Skeletal muscle satellite cell (primary cell): ENCODE results near the gene KRTDAP.

Experiments used
- H3K27me3 ChIP-seq: 2 replicates; pipeline ENCODE4 v1.7.0; 2013; ENCODE audit warnings: low read length; ENCODE audit not compliant: control insufficient read depth, insufficient read depth
- H3K36me3 ChIP-seq: 2 replicates; pipeline ENCODE4 v1.7.0; 2013; ENCODE audit warnings: mild to moderate bottlenecking, control low read depth, low read length; ENCODE audit not compliant: insufficient read depth
- H3K4me1 ChIP-seq: 2 replicates; pipeline ENCODE4 v1.7.0; 2013; ENCODE audit warnings: low read length; ENCODE audit not compliant: control insufficient read depth, insufficient read depth
- H3K4me2 ChIP-seq: 2 replicates; pipeline ENCODE4 v1.7.0; 2013; ENCODE audit warnings: mild to moderate bottlenecking, low read length
- H3K4me3 ChIP-seq: 2 replicates; pipeline ENCODE4 v1.7.0; 2013; ENCODE audit warnings: low read length
- H3K9ac ChIP-seq: 2 replicates; pipeline ENCODE4 v1.7.0; 2013; ENCODE audit warnings: mild to moderate bottlenecking, low read depth, low read length, moderate library complexity
- H3K9me3 ChIP-seq: replicated peaks from 2 replicates; pipeline ENCODE4 v1.7.0; 2013; ENCODE audit warnings: mild to moderate bottlenecking, control low read depth, low read length

The KRTDAP gene

GRCh38 chr19:35498220-35498619 is 8.0 kb upstream of the KRTDAP start:
- Histone ChIP-seq H3K27me3 (peaks cover 50% of the 10 kb centered on the region), H3K36me3 (no peaks in the 10 kb centered on the region), H3K9ac (no peak overlapping the region), H3K4me2 (no peak overlapping the region), H3K4me1 (no peaks in the 10 kb centered on the region), H3K4me3 (no peak overlapping the region), H3K9me3 (no peaks in the 10 kb centered on the region)

- Histone ChIP-seq H3K36me3 (no peaks in the 10 kb centered on the region), H3K4me2 (no peak overlapping the region)
These were observed 7.1 kb upstream of the KRTDAP start for GRCh38 chr19:35497406-35497805.

DNA sequence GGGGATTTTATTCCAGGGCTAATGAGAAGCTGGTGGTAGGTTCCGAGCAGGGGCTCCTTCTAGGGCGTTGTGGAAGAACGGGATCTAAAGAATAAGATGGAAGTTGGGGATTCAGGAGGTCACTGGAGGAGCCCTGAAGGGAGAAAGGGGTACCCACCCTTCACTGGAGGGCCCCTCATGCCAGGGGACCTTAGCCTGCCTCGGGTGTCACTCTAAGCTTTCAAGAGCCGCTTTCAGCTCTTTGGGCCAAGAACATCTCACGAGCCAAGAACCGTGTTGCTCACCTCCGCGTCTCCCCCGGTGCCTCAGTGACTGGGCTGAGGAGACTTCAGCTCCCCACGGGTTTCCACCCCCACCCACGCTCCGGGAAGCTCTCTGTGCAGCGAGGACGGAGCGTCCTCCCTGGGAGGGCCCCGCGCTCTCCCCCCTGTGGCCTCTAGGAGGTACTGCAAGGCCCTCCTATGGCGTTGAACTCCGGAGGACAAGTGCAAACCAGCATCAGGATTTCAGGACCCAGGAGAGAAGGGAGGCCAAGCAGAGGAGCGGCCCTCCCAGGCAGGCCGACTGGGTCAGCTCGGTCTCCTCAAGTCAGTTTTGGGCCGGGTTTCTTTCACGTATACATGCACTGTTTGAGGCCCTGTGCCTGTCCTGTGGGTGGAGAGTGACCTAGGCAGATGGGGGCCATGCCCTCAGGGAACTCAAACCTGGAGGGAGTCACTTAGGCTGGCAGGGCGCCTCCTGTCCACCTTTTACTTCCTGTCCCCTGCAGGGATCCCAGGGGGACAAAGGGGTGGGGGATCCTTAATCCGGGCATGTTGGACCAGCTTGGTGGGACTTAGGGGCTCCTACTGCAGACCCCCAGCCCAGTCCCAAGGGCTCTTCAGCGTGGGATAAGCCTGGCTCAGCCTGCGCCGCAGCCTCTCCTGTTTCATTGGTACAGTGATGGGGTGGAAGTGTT is 5.1 kb upstream of the KRTDAP start:
- Histone ChIP-seq H3K27me3 (peaks cover 54% of the 10 kb centered on the region), H3K9ac (no peak overlapping the region), H3K4me3 (peak overlapping the region; percentile 11), H3K4me2 (peak overlapping the region; percentile 44), H3K36me3 (no peaks in the 10 kb centered on the region), H3K9me3 (no peaks in the 10 kb centered on the region), H3K4me1 (no peaks in the 10 kb centered on the region)

More at GRCh38 chr19:35497406-35497805, 7.1 kb upstream of the KRTDAP start:
- Histone ChIP-seq H3K27me3 (peaks cover 52% of the 10 kb centered on the region), H3K4me3 (no peak overlapping the region), H3K9ac (no peak overlapping the region), H3K4me1 (no peaks in the 10 kb centered on the region), H3K9me3 (no peaks in the 10 kb centered on the region)

DNA sequence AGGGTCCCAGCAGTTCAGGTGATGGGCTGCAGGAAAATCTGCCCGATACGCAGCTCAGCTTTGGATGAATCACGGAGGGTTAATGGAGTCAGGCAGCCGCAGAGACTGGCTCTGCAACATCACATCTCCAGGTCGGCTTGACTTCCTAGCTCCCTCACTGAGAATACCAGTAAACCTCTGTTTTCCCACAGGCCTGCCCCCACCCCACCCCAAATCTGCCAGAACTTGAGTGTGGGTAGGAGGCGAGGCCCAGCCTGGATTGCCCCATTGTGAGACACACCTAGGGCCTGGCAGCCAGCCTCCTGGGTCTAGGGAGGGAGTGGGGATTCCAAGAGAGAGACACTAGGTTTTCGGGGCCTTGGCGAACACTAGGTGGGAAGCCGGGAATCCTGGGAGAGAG is 3.7 kb upstream of the KRTDAP start:
- Histone ChIP-seq H3K4me2 (no peak overlapping the region), H3K27me3 (peaks cover 52% of the 10 kb centered on the region), H3K4me3 (no peak overlapping the region)

GRCh38 chr19:35491836-35492360 is 1.6 kb upstream of the KRTDAP start:
- H3K9ac ChIP-seq: no peak overlapping the region
- no peaks in the 10 kb centered on the region for H3K9me3 ChIP-seq
- no peak overlapping the region for H3K4me3 ChIP-seq
- H3K4me1 ChIP-seq: no peaks in the 10 kb centered on the region
- H3K36me3 ChIP-seq: no peaks in the 10 kb centered on the region
- peaks cover 52% of the 10 kb centered on the region for H3K27me3 ChIP-seq
- H3K4me2 ChIP-seq: no peak overlapping the region

More for the DNA sequence above, 3.7 kb upstream of the KRTDAP start:
- Histone ChIP-seq H3K9ac (no peak overlapping the region), H3K36me3 (no peaks in the 10 kb centered on the region), H3K9me3 (no peaks in the 10 kb centered on the region), H3K4me1 (no peaks in the 10 kb centered on the region)

GRCh38 chr19:35488677-35489076 is 1.6 kb downstream of the KRTDAP start:
- peaks cover 53% of the 10 kb centered on the region for H3K27me3 ChIP-seq
- H3K4me1 ChIP-seq: no peaks in the 10 kb centered on the region
- H3K9me3 ChIP-seq: no peaks in the 10 kb centered on the region
- H3K36me3 ChIP-seq: no peaks in the 10 kb centered on the region
- H3K4me2 ChIP-seq: no peak overlapping the region
- no peak overlapping the region for H3K4me3 ChIP-seq
- no peak overlapping the region for H3K9ac ChIP-seq

- peaks cover 47% of the 10 kb centered on the region for H3K27me3 ChIP-seq
- H3K9ac ChIP-seq: no peak overlapping the region
- no peak overlapping the region for H3K4me3 ChIP-seq
- no peaks in the 10 kb centered on the region for H3K36me3 ChIP-seq
- no peaks in the 10 kb centered on the region for H3K4me1 ChIP-seq
- H3K4me2 ChIP-seq: no peak overlapping the region
- H3K9me3 ChIP-seq: no peaks in the 10 kb centered on the region
These were observed 2.5 kb downstream of the KRTDAP start for GRCh38 chr19:35487656-35488182.

GRCh38 chr19:35486268-35486708 is 4.0 kb downstream of the KRTDAP start:
- H3K4me2 ChIP-seq: no peak overlapping the region
- H3K4me3 ChIP-seq: no peak overlapping the region
- no peaks in the 10 kb centered on the region for H3K4me1 ChIP-seq
- H3K36me3 ChIP-seq: no peaks in the 10 kb centered on the region
- H3K9ac ChIP-seq: no peak overlapping the region
- H3K27me3 ChIP-seq: peaks cover 32% of the 10 kb centered on the region
- no peaks in the 10 kb centered on the region for H3K9me3 ChIP-seq

DNA sequence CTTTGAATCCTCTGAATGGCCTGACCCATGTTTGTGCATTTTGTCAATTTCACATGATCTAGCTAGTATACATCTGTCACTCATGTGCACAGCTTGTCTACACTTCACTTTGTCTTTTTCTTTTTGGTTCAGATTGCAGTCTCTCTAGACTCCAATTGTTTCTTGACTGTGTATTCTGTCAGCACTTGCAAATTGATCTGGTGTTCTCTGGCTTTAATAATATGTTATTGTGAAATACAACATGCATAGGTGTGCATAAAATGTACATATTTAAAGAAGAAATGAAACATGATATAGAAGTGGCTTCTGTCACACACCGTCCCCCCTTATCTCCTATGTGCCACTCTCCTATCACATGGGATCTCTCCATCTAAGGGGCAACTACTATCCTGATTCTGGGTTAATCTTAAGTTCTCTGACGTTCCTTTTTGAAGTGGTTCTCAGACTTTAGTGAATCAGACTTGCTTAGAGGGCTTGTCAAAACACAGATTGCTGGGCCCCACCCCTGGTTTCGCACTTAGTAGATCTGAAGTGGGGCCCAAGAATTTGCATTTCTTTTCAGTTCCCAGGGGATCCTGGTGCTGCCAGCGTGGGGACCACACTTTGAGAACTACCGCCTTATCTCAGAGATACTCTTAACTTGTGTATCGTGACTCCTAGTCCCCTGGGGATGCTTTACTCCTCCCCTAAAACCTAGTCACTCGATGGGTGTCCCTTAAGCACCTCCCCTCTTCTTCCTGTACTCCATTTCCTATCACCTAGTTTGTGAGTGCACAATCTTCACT is 5.8 kb downstream of the KRTDAP start:
- Histone ChIP-seq H3K27me3 (peaks cover 25% of the 10 kb centered on the region), H3K9ac (no peak overlapping the region)

DNA sequence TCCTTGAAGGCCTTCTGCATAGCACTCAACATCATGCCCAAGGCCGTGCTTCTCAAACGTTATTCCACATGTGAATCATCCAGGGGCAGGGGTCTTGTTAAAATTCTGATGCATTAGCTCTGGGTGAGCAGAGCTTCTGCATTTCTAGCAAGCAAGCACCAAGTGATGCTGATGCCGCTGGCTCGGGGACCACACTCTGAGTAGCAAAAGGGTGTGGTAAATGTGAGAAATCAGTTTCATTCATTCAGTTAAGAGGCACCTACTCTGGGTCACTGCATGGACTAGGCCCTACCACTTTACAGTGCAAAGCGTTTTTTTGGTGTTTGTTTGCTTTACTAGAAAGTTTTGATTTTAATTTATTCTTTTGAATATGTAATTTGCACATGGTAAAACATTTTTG is 7.2 kb downstream of the KRTDAP start:
- Histone ChIP-seq H3K9ac (no peak overlapping the region), H3K4me3 (no peak overlapping the region), H3K4me1 (no peaks in the 10 kb centered on the region), H3K36me3 (no peaks in the 10 kb centered on the region), H3K4me2 (no peak overlapping the region), H3K9me3 (no peaks in the 10 kb centered on the region), H3K27me3 (peaks cover 24% of the 10 kb centered on the region)

More for the DNA sequence above, 5.8 kb downstream of the KRTDAP start:
- Histone ChIP-seq H3K4me3 (no peak overlapping the region), H3K4me2 (no peak overlapping the region), H3K36me3 (no peaks in the 10 kb centered on the region), H3K9me3 (no peaks in the 10 kb centered on the region), H3K4me1 (no peaks in the 10 kb centered on the region)
